ENCODE measurements around the gene NAPA.

The NAPA gene

GRCh38 chr19:47483200-47483599 is 31.7 kb downstream of the NAPA start:
- no peak for TF ChIP-seq CTCF (IDR thresholded peaks at IDR 0.05)
- H3K27ac ChIP-seq = peak overlapping the region; percentile 88
- H3K36me3 ChIP-seq = peaks cover 14% of the 10 kb centered on the region
- H3K4me3 ChIP-seq (ENCODE audit: low read depth in 1 of 2, low read length in 1 of 2) = peak overlapping the region in 1 of 2 experiments; percentile 73
- H3K4me1 ChIP-seq (ENCODE audit: control insufficient read depth in 1 of 2, insufficient read depth in 1 of 2, low read depth in 1 of 2, low read length in 1 of 2) = peaks cover 13 to 15% of the 10 kb centered on the region in 2 experiments
- no peaks in the 10 kb centered on the region for H3K9me3 ChIP-seq
- peaks cover 22% of the 10 kb centered on the region for H3K27me3 ChIP-seq

GRCh38 chr19:47481460-47482052 is 33.3 kb downstream of the NAPA start:
- TF ChIP-seq CTCF (IDR thresholded peaks at IDR 0.05) = no peak
- H3K4me1 ChIP-seq (ENCODE audit: control insufficient read depth in 1 of 2, insufficient read depth in 1 of 2, low read depth in 1 of 2, low read length in 1 of 2) = peaks cover 13 to 15% of the 10 kb centered on the region in 2 experiments
- H3K36me3 ChIP-seq = no peaks in the 10 kb centered on the region
- no peak overlapping the region for H3K4me3 ChIP-seq (ENCODE audit: low read depth in 1 of 2, low read length in 1 of 2)
- H3K9me3 ChIP-seq = no peaks in the 10 kb centered on the region
- H3K27ac ChIP-seq = no peak overlapping the region
- H3K27me3 ChIP-seq = peaks cover 22% of the 10 kb centered on the region

GRCh38 chr19:47480658-47481057 is 34.2 kb downstream of the NAPA start:
- no peaks in the 10 kb centered on the region for H3K9me3 ChIP-seq
- H3K4me1 ChIP-seq (ENCODE audit: control insufficient read depth in 1 of 2, insufficient read depth in 1 of 2, low read depth in 1 of 2, low read length in 1 of 2) = peaks cover 13 to 15% of the 10 kb centered on the region in 2 experiments
- H3K27ac ChIP-seq = no peak overlapping the region
- TF ChIP-seq CTCF (IDR thresholded peaks at IDR 0.05) = no peak
- no peaks in the 10 kb centered on the region for H3K36me3 ChIP-seq
- H3K4me3 ChIP-seq (ENCODE audit: low read depth in 1 of 2, low read length in 1 of 2) = no peak overlapping the region
- H3K27me3 ChIP-seq = peaks cover 22% of the 10 kb centered on the region

GRCh38 chr19:47479701-47480503 is 35.0 kb downstream of the NAPA start:
- H3K4me3 ChIP-seq (ENCODE audit: low read depth in 1 of 2, low read length in 1 of 2) = no peak overlapping the region
- no peaks in the 10 kb centered on the region for H3K9me3 ChIP-seq
- H3K27ac ChIP-seq = no peak overlapping the region
- H3K36me3 ChIP-seq = no peaks in the 10 kb centered on the region
- TF ChIP-seq CTCF (IDR thresholded peaks at IDR 0.05) = no peak
- H3K4me1 ChIP-seq (ENCODE audit: control insufficient read depth in 1 of 2, insufficient read depth in 1 of 2, low read depth in 1 of 2, low read length in 1 of 2) = peaks cover 12 to 15% of the 10 kb centered on the region in 2 experiments
- peaks cover 22% of the 10 kb centered on the region for H3K27me3 ChIP-seq

GRCh38 chr19:47476438-47476972 is 38.4 kb downstream of the NAPA start:
- Histone ChIP-seq H3K9me3 (no peaks in the 10 kb centered on the region), H3K27me3 (peaks cover 38% of the 10 kb centered on the region), H3K36me3 (no peaks in the 10 kb centered on the region), H3K27ac (no peak overlapping the region), H3K4me1 (ENCODE audit: control insufficient read depth in 1 of 2, insufficient read depth in 1 of 2, low read depth in 1 of 2, low read length in 1 of 2) (no peaks in the 10 kb centered on the region), H3K4me3 (ENCODE audit: low read depth in 1 of 2, low read length in 1 of 2) (no peak overlapping the region)
- no peak for TF ChIP-seq CTCF (IDR thresholded peaks at IDR 0.05)

Measured in neutrophil (primary cell).